H1 (cell line): ENCODE data around the gene COQ5. TPM values are rescaled to one million over a fixed set of nuclear protein-coding genes. Genes with fewer than 3 reads are reported as not detected.

Experiments
- CTCF ChIA-PET: fragments of 300-600 bp; sonication (Branson Sonifier 250); formaldehyde crosslinking; loops from one replicate; lab custom pipeline; 2021; ENCODE audit not compliant: partially characterized antibody; lab: Charles Lee
- POLR2A ChIA-PET: fragments of 300-600 bp; sonication (Branson Sonifier 250); formaldehyde crosslinking; loops from one replicate; lab custom pipeline; 2021; ENCODE audit warnings: inconsistent platforms; ENCODE audit not compliant: partially characterized antibody; lab: Charles Lee
- DNase-seq, 2 experiments: peaks; one replicate each; pipeline versions ENCODE4 v3.0.0 to v3.0.0-alpha.2; 2010 to 2022; ENCODE audit warnings: low spot score in 2 of 2, low read depth in 1 of 2, mixed read lengths in 1 of 2
- FAIRE-seq: peaks from 2 replicates; lab custom pipeline; 2011; peaks lifted over from hg19 to GRCh38; lab: Jason Lieb, UNC
- H2AFZ ChIP-seq: 2 replicates; pipeline ENCODE4 v1.8.1; 2012; ENCODE audit warnings: low read length, inconsistent platforms
- H2AK5ac ChIP-seq: 2 replicates; pipeline ENCODE4 v1.6.1; 2013; ENCODE audit warnings: low read depth, low read length
- H2BK120ac ChIP-seq: replicated peaks from 2 replicates; pipeline ENCODE3; 2013; ENCODE audit warnings: low read depth, low read length, inconsistent platforms
- H2BK12ac ChIP-seq: 2 replicates; pipeline ENCODE4 v1.6.1; 2013; ENCODE audit warnings: low read depth, low read length
- H2BK15ac ChIP-seq: 2 replicates; pipeline ENCODE4 v1.6.1; 2013; ENCODE audit warnings: low read length
- H2BK20ac ChIP-seq: 2 replicates; pipeline ENCODE4 v1.6.1; 2013; ENCODE audit warnings: low read length
- H2BK5ac ChIP-seq: 2 replicates; pipeline ENCODE4 v1.6.1; 2013; ENCODE audit warnings: low read depth, low read length
- H3K14ac ChIP-seq: 2 replicates; pipeline ENCODE4 v1.6.1; 2013; ENCODE audit warnings: inconsistent platforms; ENCODE audit not compliant: insufficient read length
- H3K18ac ChIP-seq: 2 replicates; pipeline ENCODE4 v1.6.1; 2013; ENCODE audit warnings: low read length; ENCODE audit errors: extremely low read depth
- H3K23ac ChIP-seq: 2 replicates; pipeline ENCODE4 v1.6.1; 2013; ENCODE audit warnings: inconsistent platforms; ENCODE audit not compliant: insufficient read length
- H3K23me2 ChIP-seq: 2 replicates; pipeline ENCODE4 v1.6.1; 2013; ENCODE audit warnings: low read depth, low read length
- H3K27ac ChIP-seq: 2 replicates; pipeline ENCODE4 v1.6.1; 2011; ENCODE audit warnings: low read depth, low read length, inconsistent platforms
- H3K27me3 ChIP-seq, 4 experiments: replicated peaks in 1 of 4; 1 replicate in 1 of 4; 2 replicates in 3 of 4; pipeline versions ENCODE4 v1.6.1 to v1.8.1; 2011 to 2013; ENCODE audit warnings: low read length in 3 of 4, mild to moderate bottlenecking in 3 of 4, inconsistent platforms in 2 of 4, mixed read lengths in 2 of 4, moderate library complexity in 1 of 4; ENCODE audit not compliant: control insufficient read depth in 3 of 4, insufficient read depth in 3 of 4; ENCODE audit errors: extremely low read depth in 1 of 4
- H3K36me3 ChIP-seq, 4 experiments: 2 replicates each; pipeline versions ENCODE4 v1.6.1 to v1.8.1; 2011 to 2013; ENCODE audit warnings: mild to moderate bottlenecking in 4 of 4, low read length in 3 of 4, moderate library complexity in 2 of 4, control low read depth in 1 of 4, inconsistent platforms in 1 of 4; ENCODE audit not compliant: insufficient read depth in 4 of 4, control insufficient read depth in 2 of 4
- H3K4ac ChIP-seq: replicated peaks from 2 replicates; pipeline ENCODE3; 2013; ENCODE audit warnings: low read length, low read depth, mixed read lengths, inconsistent platforms; ENCODE audit not compliant: insufficient read length
- H3K4me1 ChIP-seq, 4 experiments: replicated peaks in 1 of 4; 1 replicate in 1 of 4; 2 replicates in 3 of 4; pipeline versions ENCODE4 v1.6.1 to v1.8.1; 2011 to 2013; ENCODE audit warnings: low read length in 3 of 4, inconsistent platforms in 2 of 4, mixed read lengths in 1 of 4; ENCODE audit not compliant: insufficient read depth in 4 of 4, control insufficient read depth in 3 of 4
- H3K4me2 ChIP-seq, 2 experiments: 2 replicates each; pipeline versions ENCODE4 v1.6.1 to v1.8.1; 2011 to 2013; ENCODE audit warnings: low read depth in 2 of 2, low read length in 2 of 2, control low read depth in 1 of 2, inconsistent platforms in 1 of 2, mild to moderate bottlenecking in 1 of 2; ENCODE audit not compliant: insufficient read depth in 1 of 2
- H3K4me3 ChIP-seq, 4 experiments: fragments of 200-600, 300-600 bp in 1 of 4; sonication (generic), shearing (Covaris generic), sonication (Bioruptor Twin) in 1 of 4; 2 replicates each; pipeline versions ENCODE4 v1.5.1 to v1.8.1; 2011 to 2016; ENCODE audit warnings: low read length in 4 of 4, low read depth in 3 of 4, control low read depth in 2 of 4, inconsistent platforms in 2 of 4, mild to moderate bottlenecking in 2 of 4, mixed read lengths in 1 of 4, moderate library complexity in 1 of 4; ENCODE audit not compliant: insufficient read depth in 2 of 4; ENCODE audit errors: extremely low read depth in 1 of 4
- H3K56ac ChIP-seq: replicated peaks from 2 replicates; pipeline ENCODE3; 2013; ENCODE audit warnings: low read depth, mild to moderate bottlenecking, mixed read lengths, low read length, inconsistent platforms; ENCODE audit not compliant: insufficient read length
- H3K79me1 ChIP-seq: 2 replicates; pipeline ENCODE4 v1.6.1; 2013; ENCODE audit warnings: low read depth, low read length, control low read depth
- H3K79me2 ChIP-seq, 2 experiments: 2 replicates each; pipeline versions ENCODE4 v1.6.1 to v1.8.1; 2012 to 2013; ENCODE audit warnings: low read length in 2 of 2, mild to moderate bottlenecking in 2 of 2, inconsistent platforms in 1 of 2; ENCODE audit not compliant: insufficient read depth in 2 of 2, control insufficient read depth in 1 of 2
- H3K9ac ChIP-seq, 4 experiments: replicated peaks in 1 of 4; 1 replicate in 1 of 4; 2 replicates in 3 of 4; pipeline versions ENCODE4 v1.6.1 to v1.8.1; 2011 to 2013; ENCODE audit warnings: low read depth in 3 of 4, low read length in 3 of 4, control low read depth in 2 of 4, mild to moderate bottlenecking in 2 of 4, moderate library complexity in 2 of 4, inconsistent platforms in 1 of 4; ENCODE audit errors: extremely low read depth in 1 of 4
- H3K9me3 ChIP-seq, 2 experiments: 2 replicates each; pipeline versions ENCODE4 v1.6.1 to v1.8.1; 2012 to 2013; ENCODE audit warnings: mild to moderate bottlenecking in 2 of 2, moderate library complexity in 2 of 2, control low read depth in 1 of 2, inconsistent platforms in 1 of 2, low read depth in 1 of 2, low read length in 1 of 2, mixed read lengths in 1 of 2; ENCODE audit not compliant: insufficient read depth in 2 of 2
- H4K20me1 ChIP-seq, 2 experiments: replicated peaks in 1 of 2; 2 replicates each; pipeline versions ENCODE3 to v1.8.1; 2011 to 2013; ENCODE audit warnings: inconsistent platforms in 2 of 2, low read length in 2 of 2, mild to moderate bottlenecking in 1 of 2; ENCODE audit not compliant: insufficient read depth in 2 of 2, control insufficient read depth in 1 of 2
- H4K5ac ChIP-seq: 2 replicates; pipeline ENCODE4 v1.6.1; 2013; ENCODE audit warnings: low read length, low read depth, mixed read lengths, inconsistent platforms; ENCODE audit not compliant: insufficient read length
- H4K8ac ChIP-seq: 2 replicates; pipeline ENCODE4 v1.8.0; 2013; ENCODE audit warnings: mild to moderate bottlenecking, moderate library complexity, low read length, inconsistent platforms; ENCODE audit not compliant: insufficient read depth; ENCODE audit errors: extremely low read depth
- H4K91ac ChIP-seq: replicated peaks from 2 replicates; pipeline ENCODE3; 2013; ENCODE audit warnings: low read length, mixed read lengths, inconsistent platforms; ENCODE audit not compliant: insufficient read length
- CHD1 ChIP-seq: IDR thresholded peaks from 2 replicates; pipeline ENCODE4 v1.6.1; 2012; ENCODE audit warnings: low read depth, low read length, improper control_type of control experiment
- CREB1 ChIP-seq: IDR thresholded peaks from 2 replicates; pipeline ENCODE4 v1.6.1; 2012; ENCODE audit warnings: inconsistent platforms
- EGR1 ChIP-seq: IDR thresholded peaks from 2 replicates; pipeline ENCODE4 v1.6.1; 2011; ENCODE audit warnings: low read depth, low read length, borderline replicate concordance
- KDM4A ChIP-seq: IDR thresholded peaks from one replicate; pipeline ENCODE4 v1.7.1; 2012; ENCODE audit warnings: low read depth, mild to moderate bottlenecking, moderate library complexity, low read length, inconsistent platforms; ENCODE audit not compliant: severe bottlenecking
- PHF8 ChIP-seq: fragments of 200-600 bp; sonication (generic); conservative IDR thresholded peaks from 2 replicates; pipeline ENCODE4 v1.7.1; 2012; ENCODE audit warnings: low read depth, mild to moderate bottlenecking, inconsistent platforms, low read length, moderate library complexity
- POLR2A ChIP-seq, 2 experiments: IDR thresholded peaks; 1 replicate in 1 of 2; 2 replicates in 1 of 2; pipeline ENCODE4 v1.6.1; 2011; ENCODE audit warnings: low read depth in 2 of 2, low read length in 2 of 2, mild to moderate bottlenecking in 2 of 2; ENCODE audit errors: control extremely low read depth in 1 of 2
- RBBP5 ChIP-seq: IDR thresholded peaks from 2 replicates; pipeline ENCODE4 v1.7.1; 2012; ENCODE audit warnings: low read depth, mild to moderate bottlenecking, inconsistent platforms, low read length, moderate library complexity, borderline replicate concordance
- SAP30 ChIP-seq: fragments of 300-600 bp; sonication (generic); IDR thresholded peaks from 2 replicates; pipeline ENCODE4 v1.7.1; 2012; ENCODE audit warnings: low read length, moderate library complexity, mild to moderate bottlenecking, inconsistent platforms; ENCODE audit not compliant: insufficient read depth, insufficient replicate concordance
- SIN3A ChIP-seq, 2 experiments: IDR thresholded peaks in 1 of 2; conservative IDR thresholded peaks in 1 of 2; 2 replicates each; pipeline ENCODE4 v1.6.1; 2011 to 2012; ENCODE audit warnings: low read length in 2 of 2, improper control_type of control experiment in 1 of 2, low read depth in 1 of 2, mild to moderate bottlenecking in 1 of 2
- TAF1 ChIP-seq: IDR thresholded peaks from 2 replicates; pipeline ENCODE4 v1.6.1; 2011; ENCODE audit warnings: mild to moderate bottlenecking, low read depth, low read length
- TAF7 ChIP-seq: optimal IDR thresholded peaks from 2 replicates; pipeline ENCODE3; 2011; ENCODE audit warnings: low read depth, mild to moderate bottlenecking, inconsistent platforms, low read length, moderate library complexity, borderline replicate concordance
- TBP ChIP-seq: IDR thresholded peaks from 2 replicates; pipeline ENCODE4 v1.6.1; 2011; ENCODE audit warnings: low read depth, low read length, improper control_type of control experiment
- YY1 ChIP-seq: IDR thresholded peaks from 2 replicates; pipeline ENCODE4 v1.6.1; 2011; ENCODE audit warnings: low read depth, mild to moderate bottlenecking, low read length
- WGBS, 2 experiments: shearing (Covaris generic) in 1 of 2; methylation state at CpG; one replicate each; pipeline versions ENCODE4 v1.1.6 to v1.1.7; 2013 to 2015; ENCODE audit warnings: low lambda C conversion rate in 2 of 2, mixed read lengths in 2 of 2, inconsistent platforms in 1 of 2, low coverage in 1 of 2, missing lambda C conversion rate in 1 of 2; ENCODE audit not compliant: insufficient replicate concordance in 2 of 2, insufficient coverage in 1 of 2, insufficient read length in 1 of 2; ENCODE audit errors: extremely low coverage in 1 of 2, missing lambda C conversion rate in 1 of 2; 5-methylcytosine and 5-hydroxymethylcytosine counted together
- polyA plus RNA-seq, 7 experiments: library from polyadenylated mRNA; depleted of rRNA in 3 of 7; stranded (reverse) in 5 of 7; unstranded in 2 of 7; fragments of >200 nt in 5 of 7; fragments of 200-250 nt in 2 of 7; gene quantifications; 1 replicate in 5 of 7; 2 replicates in 1 of 7; 4 replicates in 1 of 7; pipeline versions ENCODE4 v1.2.1 to v1.2.3, GENCODE V29; 2011 to 2013; ENCODE audit warnings: missing spikeins in 2 of 7, mixed read lengths in 2 of 7
- total RNA-seq: library from RNA; stranded (reverse); fragmentation: NEBNext Ultra II Directional; extraction: Animal tissue kit (Norgen Biotek cat#: 25700); gene quantifications from 2 replicates; pipeline ENCODE4 v1.2.1, GENCODE V29; 2021

The COQ5 gene
- total and polyA plus RNA-seq, 2 of the 8 experiments (the other 6 are each of a cell fraction or from before 2014, with no cell fraction given): 35.1 to 35.8 TPM

DNA sequence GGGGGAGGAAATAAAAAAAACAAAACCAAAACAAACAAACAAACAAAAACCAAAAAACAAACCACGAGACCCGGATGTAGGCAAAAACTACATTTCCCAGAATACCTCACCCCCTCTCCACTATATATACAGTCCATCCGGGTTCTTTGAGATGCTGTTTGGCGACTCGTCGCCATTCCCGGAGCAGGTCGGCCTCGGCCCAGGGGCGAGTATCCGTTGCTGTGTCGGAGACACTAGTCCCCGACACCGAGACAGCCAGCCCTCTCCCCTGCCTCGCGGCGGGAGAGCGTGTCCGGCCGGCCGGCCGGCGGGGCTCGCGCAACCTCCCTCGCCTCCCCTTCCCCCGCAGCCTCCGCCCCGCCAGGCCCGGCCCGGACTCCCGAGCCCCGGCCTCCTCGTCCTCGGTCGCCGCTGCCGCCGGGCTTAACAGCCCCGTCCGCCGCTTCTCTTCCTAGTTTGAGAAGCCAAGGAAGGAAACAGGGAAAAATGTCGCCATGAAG is 5.3 kb upstream of the COQ5 start, which contains the start of gene RNF10:
Gene RNF10 (plus strand): TSS at position 154 of the 500 bp plus-strand sequence. CDS start 456 bp downstream, outside the sequence.
- peaks cover 3% of the 10 kb centered on the region for H3K23me2 ChIP-seq
- H3K27ac ChIP-seq: peak within 1 kb of the TSS; percentile 66; the same call in 1 of the 2 replicates
- no peak within 1 kb of the TSS for H2BK15ac ChIP-seq
- no peak within 1 kb of the TSS for H3K14ac ChIP-seq
- peaks cover 5 to 13% (median 7%) of the 10 kb centered on the region in 4 experiments; a peak in 5 of 7 replicates for H3K4me1 ChIP-seq
- 0% methylated on average over 15 of the region's 43 CpGs; no CpG with 5 or more reads in 1 of the 2 experiments for WGBS, 2 experiments
- H3K23ac ChIP-seq: no peak within 1 kb of the TSS
- H2BK20ac ChIP-seq: no peak within 1 kb of the TSS
- peak within 1 kb of the TSS; percentile 96 for H4K8ac ChIP-seq
- H4K91ac ChIP-seq: no peak within 1 kb of the TSS
- H2BK120ac ChIP-seq: no peak within 1 kb of the TSS
- H2AFZ ChIP-seq: no peak within 1 kb of the TSS; the same call in 1 of the 2 replicates
- H2AK5ac ChIP-seq: no peak within 1 kb of the TSS
- POLR2A ChIA-PET: interaction anchor here (0.9 to 7.2 kb wide), 6 partner anchors 38 to 334 kb away, joined by 3 to 78 read pairs (median 4); partner anchors contain the start of genes DYNLL1, POP5 and RPLP0
- peak within 1 kb of the TSS; percentile 21 for H4K5ac ChIP-seq
- H3K79me2 ChIP-seq: peaks cover 22 to 47% of the 10 kb centered on the region in 2 experiments
- CTCF ChIA-PET: interaction anchor here (1.4 kb wide), 1 partner anchor 49 kb away, joined by 4 read pairs; no protein-coding TSS in a partner anchor
- FAIRE-seq (no peak), DNase-seq (peak; percentile 43 to 80)
- no peak within 1 kb of the TSS for H3K18ac ChIP-seq
- peaks cover 11 to 14% of the 10 kb centered on the region in 2 experiments for H4K20me1 ChIP-seq
- no peak within 1 kb of the TSS for H2BK12ac ChIP-seq
- no peaks in the 10 kb centered on the region for H3K27me3 ChIP-seq
- H3K4me3 ChIP-seq: peak within 1 kb of the TSS; percentile 86 to 99 (median 93)
- H3K79me1 ChIP-seq: peaks cover 4% of the 10 kb centered on the region; the same call in 1 of the 2 replicates
- H3K9ac ChIP-seq: peak within 1 kb of the TSS; percentile 73 to 93 (median 88)
- H3K9me3 ChIP-seq: no peaks in the 10 kb centered on the region; a peak in 1 of 4 replicates
- peak within 1 kb of the TSS; percentile 56 for H3K56ac ChIP-seq
- H3K4me2 ChIP-seq: peak within 1 kb of the TSS; percentile 73 to 91
- H2BK5ac ChIP-seq: 0 out of 2 replicates have a peak within 1 kb of the TSS, but pooled peaks have one; percentile 20
- H3K4ac ChIP-seq: no peak within 1 kb of the TSS
- peaks cover 0 to 14% (median under 1%) of the 10 kb centered on the region in 4 experiments; a peak in 1 of 8 replicates for H3K36me3 ChIP-seq
- TF ChIP-seq EGR1 (no peak), KDM4A (peak; percentile 82), TBP (peak; percentile 96), POLR2A (IDR thresholded peaks at IDR 0.05; ENCODE audit: control extremely low read depth in 1 of 2, low read depth in 2 of 2, low read length in 2 of 2) (peak; percentile 89), CREB1 (peak; percentile 26; the same call in 1 of the 2 replicates), CHD1 (no peak; the same call in 1 of the 2 replicates), RBBP5 (0 out of 2 replicates have a peak, but pooled peaks have one; percentile 44), TAF7 (peak; percentile 73), PHF8 (peak; percentile 92), SAP30 (no peak), TAF1 (peak; percentile 81), SIN3A (conservative IDR thresholded peaks at IDR 0.05 in 1 of 2, IDR thresholded peaks at IDR 0.05 in 1 of 2; ENCODE audit: low read depth in 1 of 2, low read length in 2 of 2) (peak; percentile 63 to 73; a peak in 2 of 4 replicates), YY1 (peak; percentile 87)
